ENCODE results near the gene DENND1A.

DNA sequence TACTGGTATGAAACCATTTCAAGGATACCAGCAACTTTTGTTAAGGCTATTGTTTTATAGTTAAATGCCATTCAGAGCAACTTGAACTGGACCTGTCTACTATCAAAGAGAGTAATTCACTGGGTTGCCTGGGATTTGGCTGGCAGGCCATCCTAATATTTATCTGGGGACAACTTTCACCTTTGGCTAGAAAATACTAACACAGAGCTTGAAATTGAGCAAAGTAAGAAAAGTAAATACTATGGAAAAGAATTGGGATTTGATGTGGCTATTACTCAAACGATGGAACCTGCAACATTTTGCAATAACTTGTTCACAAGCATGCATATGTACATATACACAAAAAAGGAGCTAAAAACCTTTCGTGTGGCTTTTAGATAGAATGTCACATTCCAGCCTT lies 191.3 kb downstream of the DENND1A start:
- TF ChIP-seq, protein P1, sequence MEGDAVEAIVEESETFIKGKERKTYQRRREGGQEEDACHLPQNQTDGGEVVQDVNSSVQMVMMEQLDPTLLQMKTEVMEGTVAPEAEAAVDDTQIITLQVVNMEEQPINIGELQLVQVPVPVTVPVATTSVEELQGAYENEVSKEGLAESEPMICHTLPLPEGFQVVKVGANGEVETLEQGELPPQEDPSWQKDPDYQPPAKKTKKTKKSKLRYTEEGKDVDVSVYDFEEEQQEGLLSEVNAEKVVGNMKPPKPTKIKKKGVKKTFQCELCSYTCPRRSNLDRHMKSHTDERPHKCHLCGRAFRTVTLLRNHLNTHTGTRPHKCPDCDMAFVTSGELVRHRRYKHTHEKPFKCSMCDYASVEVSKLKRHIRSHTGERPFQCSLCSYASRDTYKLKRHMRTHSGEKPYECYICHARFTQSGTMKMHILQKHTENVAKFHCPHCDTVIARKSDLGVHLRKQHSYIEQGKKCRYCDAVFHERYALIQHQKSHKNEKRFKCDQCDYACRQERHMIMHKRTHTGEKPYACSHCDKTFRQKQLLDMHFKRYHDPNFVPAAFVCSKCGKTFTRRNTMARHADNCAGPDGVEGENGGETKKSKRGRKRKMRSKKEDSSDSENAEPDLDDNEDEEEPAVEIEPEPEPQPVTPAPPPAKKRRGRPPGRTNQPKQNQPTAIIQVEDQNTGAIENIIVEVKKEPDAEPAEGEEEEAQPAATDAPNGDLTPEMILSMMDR (conservative IDR thresholded peaks at IDR 0.05; ENCODE audit: low read length), result no peak
- TF ChIP-seq EZH2phosphoT487 (IDR thresholded peaks at IDR 0.05; ENCODE audit: borderline replicate concordance), result no peak
